GM12874 (cell line): ENCODE results near the gene KLHL5.

ENCODE experiments used
- TF ChIP-seq, protein P1 (sequence below): IDR thresholded peaks from 2 replicates; pipeline ENCODE4 v1.5.1; 2011; ENCODE audit warnings: low read depth, mild to moderate bottlenecking, control low read depth, low read length, moderate library complexity; ENCODE audit not compliant: insufficient read depth

The KLHL5 gene

DNA sequence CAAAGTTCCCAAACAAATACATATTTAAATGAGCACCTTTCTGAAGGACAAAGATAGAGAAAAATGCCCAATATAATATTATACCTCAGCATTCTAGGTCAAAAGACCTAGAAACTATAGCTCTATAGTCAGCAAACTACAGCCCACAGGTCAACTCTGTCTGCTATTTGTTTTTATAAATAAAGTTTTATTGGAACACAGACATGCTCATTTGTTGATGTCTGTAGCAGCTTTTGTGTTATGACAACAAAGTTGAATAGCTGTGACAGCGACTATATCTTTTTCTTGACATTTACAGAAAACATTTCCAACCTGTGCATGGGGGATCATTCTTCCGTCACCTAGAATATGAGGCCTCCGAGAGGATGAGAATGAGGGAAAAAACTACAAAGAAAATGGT is 71.6 kb downstream of the KLHL5 start:
- TF ChIP-seq, protein P1, sequence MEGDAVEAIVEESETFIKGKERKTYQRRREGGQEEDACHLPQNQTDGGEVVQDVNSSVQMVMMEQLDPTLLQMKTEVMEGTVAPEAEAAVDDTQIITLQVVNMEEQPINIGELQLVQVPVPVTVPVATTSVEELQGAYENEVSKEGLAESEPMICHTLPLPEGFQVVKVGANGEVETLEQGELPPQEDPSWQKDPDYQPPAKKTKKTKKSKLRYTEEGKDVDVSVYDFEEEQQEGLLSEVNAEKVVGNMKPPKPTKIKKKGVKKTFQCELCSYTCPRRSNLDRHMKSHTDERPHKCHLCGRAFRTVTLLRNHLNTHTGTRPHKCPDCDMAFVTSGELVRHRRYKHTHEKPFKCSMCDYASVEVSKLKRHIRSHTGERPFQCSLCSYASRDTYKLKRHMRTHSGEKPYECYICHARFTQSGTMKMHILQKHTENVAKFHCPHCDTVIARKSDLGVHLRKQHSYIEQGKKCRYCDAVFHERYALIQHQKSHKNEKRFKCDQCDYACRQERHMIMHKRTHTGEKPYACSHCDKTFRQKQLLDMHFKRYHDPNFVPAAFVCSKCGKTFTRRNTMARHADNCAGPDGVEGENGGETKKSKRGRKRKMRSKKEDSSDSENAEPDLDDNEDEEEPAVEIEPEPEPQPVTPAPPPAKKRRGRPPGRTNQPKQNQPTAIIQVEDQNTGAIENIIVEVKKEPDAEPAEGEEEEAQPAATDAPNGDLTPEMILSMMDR = no peak

DNA sequence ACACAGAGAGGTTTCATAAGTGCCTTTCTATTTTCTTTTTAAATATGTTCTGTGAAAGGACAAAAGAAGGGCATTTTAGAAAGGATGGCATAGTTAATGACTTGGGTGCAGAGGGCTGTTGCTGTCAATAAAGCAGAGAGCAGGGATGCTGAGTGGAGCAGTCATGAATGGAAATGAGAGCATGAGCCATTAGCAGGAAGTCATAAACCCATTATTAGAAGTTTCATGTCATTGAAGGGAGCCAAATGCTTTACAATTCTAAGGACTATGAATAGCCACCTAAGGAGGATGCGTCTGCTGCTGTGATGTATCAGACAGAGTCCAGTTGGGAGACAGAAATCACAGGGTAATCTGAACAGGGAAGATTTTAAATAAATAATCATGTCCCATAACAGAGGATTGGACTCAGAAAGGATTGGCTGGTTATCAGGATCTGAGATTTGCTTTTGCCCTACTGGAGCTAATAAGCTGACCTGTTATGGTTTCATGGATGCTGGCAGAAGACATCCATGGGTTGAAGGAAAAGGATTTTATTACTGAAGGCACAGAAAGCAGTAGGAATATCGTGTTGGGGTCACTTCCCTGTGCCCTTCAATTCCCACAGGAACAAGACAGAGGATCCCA is 72.8 kb downstream of the KLHL5 start:
- TF ChIP-seq, protein P1 = no peak

DNA sequence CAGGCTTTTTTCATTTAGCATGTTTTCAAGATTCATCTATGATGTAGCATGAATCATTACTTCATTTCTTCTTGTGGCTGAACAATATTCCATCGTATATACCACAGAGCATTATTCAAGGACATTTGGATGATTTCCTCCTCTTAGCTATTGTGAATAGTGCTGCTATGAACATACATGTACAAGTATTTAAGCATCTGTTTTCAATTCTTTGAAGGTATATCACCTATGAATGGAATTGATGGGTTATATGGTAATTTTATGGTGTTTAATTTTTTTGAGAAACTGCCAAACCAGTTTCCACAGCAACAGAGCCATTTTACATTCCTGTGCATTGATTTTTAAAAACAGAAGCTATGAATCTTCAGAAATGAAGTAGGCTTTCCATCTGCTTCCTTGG is 84.2 kb downstream of the KLHL5 start:
- TF ChIP-seq, protein P1 = no peak

DNA sequence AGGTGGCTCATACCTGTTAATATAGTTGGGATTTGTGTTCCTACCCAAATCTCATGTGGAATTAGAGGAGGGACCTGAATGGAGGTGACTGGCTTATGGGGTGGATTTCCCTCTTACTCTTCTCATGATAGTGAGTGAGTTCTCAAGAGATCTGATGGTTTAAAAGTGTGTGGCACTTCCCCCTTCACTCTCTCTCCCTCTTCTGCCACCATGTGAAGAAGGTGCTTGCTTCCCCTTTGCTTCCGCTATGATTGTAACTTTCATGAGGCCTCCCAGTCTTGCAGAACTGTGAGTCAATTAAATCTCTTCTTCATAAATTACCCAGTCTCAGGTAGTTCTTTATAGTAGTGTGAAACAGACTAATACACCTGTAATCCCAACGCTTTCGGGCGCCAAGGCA is 92.0 kb downstream of the KLHL5 start:
- TF ChIP-seq, protein P1 = no peak

DNA sequence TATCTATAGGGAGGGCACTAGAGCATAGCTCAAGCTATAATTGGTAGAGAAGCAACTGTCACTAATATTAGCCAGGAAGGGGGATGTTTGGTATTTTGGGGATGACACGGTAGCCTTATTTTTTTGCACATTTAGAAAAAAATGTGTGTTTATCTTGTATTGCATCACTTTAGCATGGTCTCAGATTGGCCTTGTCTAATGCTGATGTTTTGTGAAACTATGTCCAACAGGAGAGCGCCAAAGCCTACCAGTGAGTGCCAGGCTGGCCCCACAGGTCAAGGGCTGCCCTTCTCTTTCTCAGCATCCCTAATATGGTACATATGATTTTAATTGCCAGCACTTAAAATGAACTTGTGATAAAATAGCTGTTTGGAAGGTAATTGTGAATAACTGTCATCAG is 95.5 kb downstream of the KLHL5 start:
- TF ChIP-seq, protein P1 = no peak

DNA sequence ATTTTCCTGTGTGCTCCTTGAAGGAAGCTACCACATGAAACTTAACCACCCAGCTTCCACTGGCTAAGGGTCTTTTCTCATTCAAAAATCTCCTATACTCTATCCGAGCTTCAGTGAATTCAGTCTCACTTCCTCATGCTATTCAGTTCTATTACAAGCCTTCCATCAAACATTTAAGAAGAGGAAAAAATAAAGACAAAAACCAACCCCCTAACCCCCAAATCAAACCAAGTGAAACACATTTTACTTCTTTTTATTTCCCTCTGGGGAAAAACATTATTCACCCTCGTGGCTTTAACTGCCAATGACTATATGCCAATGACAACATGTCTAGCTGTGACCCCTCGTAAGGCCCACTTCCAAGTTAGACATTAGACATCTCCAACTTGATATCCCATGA is 104.1 kb downstream of the KLHL5 start:
- TF ChIP-seq, protein P1 = no peak

DNA sequence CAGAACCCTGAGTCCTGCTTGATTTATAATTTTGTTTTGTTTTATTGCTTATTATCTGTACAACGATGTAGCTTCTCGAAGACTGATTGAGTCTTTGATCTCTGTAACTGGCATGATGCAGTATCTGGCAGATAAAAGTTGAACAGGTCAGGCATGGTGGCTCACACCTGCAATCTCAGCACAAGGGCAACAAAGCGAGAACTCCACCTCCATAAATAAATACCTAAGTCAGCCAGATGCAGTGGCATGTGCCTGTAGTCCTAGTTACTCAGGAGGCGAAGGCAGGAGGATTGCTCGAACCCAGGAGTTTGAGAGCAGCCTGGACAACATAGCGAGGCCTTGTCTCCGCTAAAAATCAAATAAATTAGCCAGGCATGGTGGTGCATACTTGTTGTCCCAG is 104.6 kb downstream of the KLHL5 start:
- TF ChIP-seq, protein P1 = no peak
